Upper lobe of left lung (tissue), 6 donors: ENCODE data around the gene CYP51A1. TPM values are rescaled to one million over a fixed set of nuclear protein-coding genes. Genes with fewer than 3 reads are reported as not detected.
"Not testable (repeated sequence)": the region's sequence is repeated elsewhere in the genome, so short reads cannot be mapped to it uniquely, and the experiment has no call there.

Source experiments
- ATAC-seq, 2 donors: fragments of 200-7000 bp; cut with Tn5 transposase; one replicate each; pipeline ENCODE4 v1.9.1; 2022; ENCODE audit warnings: mild to moderate bottlenecking in 2 of 2, moderate library complexity in 2 of 2; ENCODE audit not compliant: low FRiP score in 2 of 2
- DNase-seq, 2 donors: peaks; one replicate each; pipeline ENCODE4 v3.0.0-alpha.2; 2019 to 2020
- H3K27ac ChIP-seq, 4 donors: fragments of 200-600 bp; sonication (generic); one replicate each; pipeline ENCODE4 v1.5.1; 2016 to 2019
- H3K27me3 ChIP-seq, 4 donors: fragments of 200-600 bp; sonication (generic); one replicate each; pipeline ENCODE4 v1.5.1; 2017 to 2019
- H3K36me3 ChIP-seq, 4 donors: fragments of 200-600 bp; sonication (generic); one replicate each; pipeline ENCODE4 v1.5.1; 2016 to 2019
- H3K4me1 ChIP-seq, 4 donors: fragments of 200-600 bp; sonication (generic); one replicate each; pipeline ENCODE4 v1.5.1; 2018 to 2019
- H3K4me3 ChIP-seq, 4 donors: fragments of 200-600 bp; sonication (generic); one replicate each; pipeline ENCODE4 v1.5.1; 2017 to 2019; ENCODE audit warnings: mild to moderate bottlenecking in 2 of 4, moderate library complexity in 1 of 4
- H3K9me3 ChIP-seq, 4 donors: fragments of 200-600 bp; sonication (generic); one replicate each; pipeline ENCODE4 v1.5.1; 2018 to 2019
- EP300 ChIP-seq, 4 donors: sonication (generic); formaldehyde crosslinking; IDR thresholded peaks; one replicate each; pipeline ENCODE4 v1.5.1; 2017; ENCODE audit warnings: antibody characterized with exemption in 4 of 4, control low read depth in 2 of 4
- POLR2A ChIP-seq, 4 donors: fragments of 450-650 bp; IDR thresholded peaks; one replicate each; pipeline ENCODE4 v1.5.1; 2016 to 2017; ENCODE audit warnings: antibody characterized with exemption in 4 of 4, mild to moderate bottlenecking in 2 of 4
- POLR2AphosphoS5 ChIP-seq, 2 donors: sonication (generic); formaldehyde crosslinking; IDR thresholded peaks; one replicate each; pipeline ENCODE4 v1.5.1; 2017; ENCODE audit warnings: antibody characterized with exemption in 2 of 2
- WGBS, 2 donors: methylation state at CpG; one replicate each; pipeline ENCODE4 v1.1.5; 2017 to 2018; 5-methylcytosine and 5-hydroxymethylcytosine counted together
- total RNA-seq, 6 donors: library from RNA; depleted of rRNA in 4 of 6; stranded (reverse); fragments of >200 nt in 4 of 6; gene quantifications; one replicate each; pipeline versions ENCODE4 v1.1.0 to v1.2.1, GENCODE V29; 2016 to 2021
- TF ChIP-seq, protein P1 (sequence below), 6 experiments: fragments of 450-650 bp in 4 of 6; fragments of 200-600 bp in 2 of 6; sonication (generic) in 2 of 6; IDR thresholded peaks; one replicate each; pipeline ENCODE4 v1.5.1; 2016 to 2019; ENCODE audit warnings: antibody characterized with exemption in 6 of 6
- donor health status: DM: no; HTN: no; CAD: no; lungs with moderate emphysema.
- donor health status: DM: no; HTN: yes; CAD: no; lungs with severe emphysema.

Gene CYP51A1
- total RNA-seq, 6 donors from 2014 or later = 26.2 to 213 (median 148) TPM

DNA sequence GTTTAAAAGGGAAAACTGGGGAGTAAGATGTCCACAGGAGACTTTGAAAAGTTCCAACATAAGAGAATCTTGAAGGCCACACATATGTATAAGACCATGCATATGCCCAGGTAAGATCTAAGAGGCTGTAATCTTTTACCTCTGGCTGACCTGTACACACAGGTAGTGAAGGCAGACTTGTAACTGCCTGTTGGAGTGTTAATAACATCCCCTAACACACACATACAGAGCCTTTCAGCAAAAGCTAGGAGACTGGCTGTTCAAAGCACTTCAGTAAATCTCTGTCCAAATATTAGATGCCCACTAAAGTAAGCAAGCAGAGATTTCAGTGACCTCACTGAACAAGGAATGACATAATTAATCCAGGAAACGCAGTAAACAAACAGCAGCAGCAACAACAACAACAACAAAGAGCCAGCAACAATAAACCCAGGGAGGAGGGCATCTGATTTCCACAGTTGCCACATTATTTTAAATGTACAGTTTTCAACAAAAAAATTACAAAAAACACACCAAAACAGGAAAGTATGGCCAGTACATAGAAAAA is 15.0 kb downstream of the CYP51A1 start:
- Histone ChIP-seq H3K27ac (no peak overlapping the region), H3K9me3 (no peaks in the 10 kb centered on the region), H3K4me3 (no peak overlapping the region), H3K36me3 (peaks cover 0 to 75% (median 31%) of the 10 kb centered on the region in 4 donors), H3K27me3 (no peaks in the 10 kb centered on the region), H3K4me1 (peaks cover 0 to 14% (median 0%) of the 10 kb centered on the region in 4 donors)
- no peak for TF ChIP-seq POLR2A (IDR thresholded peaks at IDR 0.05)
- TF ChIP-seq POLR2AphosphoS5 (IDR thresholded peaks at IDR 0.05) = no peak
- DNase-seq = no peak
- ATAC-seq = no peak
- WGBS, 2 donors = 68 to 78% methylated on average over 1 of the region's 1 CpG

DNA sequence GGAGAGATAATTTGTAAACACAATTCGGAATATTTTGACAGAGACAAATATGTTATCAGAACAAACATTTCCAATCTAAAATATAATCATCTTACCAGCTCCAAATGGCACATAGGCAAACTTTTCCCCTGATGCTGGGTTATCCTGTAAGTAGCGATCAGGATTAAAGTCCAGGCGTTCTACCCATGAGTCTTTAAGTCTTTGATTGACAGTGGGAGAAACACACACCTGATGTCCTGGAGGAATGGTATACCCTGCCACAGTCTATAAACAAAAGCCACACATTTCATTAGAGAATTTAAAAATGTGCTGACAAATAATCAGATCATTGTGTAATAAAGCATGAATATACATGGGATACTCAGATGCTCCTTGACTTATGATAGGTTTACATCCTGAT is 17.3 kb downstream of the CYP51A1 start:
- H3K27ac ChIP-seq = no peak overlapping the region
- H3K4me3 ChIP-seq = no peak overlapping the region
- H3K36me3 ChIP-seq = peaks cover 2 to 62% (median 14%) of the 10 kb centered on the region in 4 donors
- TF ChIP-seq, protein P1, sequence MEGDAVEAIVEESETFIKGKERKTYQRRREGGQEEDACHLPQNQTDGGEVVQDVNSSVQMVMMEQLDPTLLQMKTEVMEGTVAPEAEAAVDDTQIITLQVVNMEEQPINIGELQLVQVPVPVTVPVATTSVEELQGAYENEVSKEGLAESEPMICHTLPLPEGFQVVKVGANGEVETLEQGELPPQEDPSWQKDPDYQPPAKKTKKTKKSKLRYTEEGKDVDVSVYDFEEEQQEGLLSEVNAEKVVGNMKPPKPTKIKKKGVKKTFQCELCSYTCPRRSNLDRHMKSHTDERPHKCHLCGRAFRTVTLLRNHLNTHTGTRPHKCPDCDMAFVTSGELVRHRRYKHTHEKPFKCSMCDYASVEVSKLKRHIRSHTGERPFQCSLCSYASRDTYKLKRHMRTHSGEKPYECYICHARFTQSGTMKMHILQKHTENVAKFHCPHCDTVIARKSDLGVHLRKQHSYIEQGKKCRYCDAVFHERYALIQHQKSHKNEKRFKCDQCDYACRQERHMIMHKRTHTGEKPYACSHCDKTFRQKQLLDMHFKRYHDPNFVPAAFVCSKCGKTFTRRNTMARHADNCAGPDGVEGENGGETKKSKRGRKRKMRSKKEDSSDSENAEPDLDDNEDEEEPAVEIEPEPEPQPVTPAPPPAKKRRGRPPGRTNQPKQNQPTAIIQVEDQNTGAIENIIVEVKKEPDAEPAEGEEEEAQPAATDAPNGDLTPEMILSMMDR (IDR thresholded peaks at IDR 0.05) = no peak
- TF ChIP-seq POLR2A (IDR thresholded peaks at IDR 0.05) (no peak), POLR2AphosphoS5 (IDR thresholded peaks at IDR 0.05) (no peak), EP300 (IDR thresholded peaks at IDR 0.05) (no peak)
- H3K9me3 ChIP-seq = no peaks in the 10 kb centered on the region
- DNase-seq (no peak), ATAC-seq (no peak)
- H3K4me1 ChIP-seq = peaks cover 0 to 14% (median 0%) of the 10 kb centered on the region in 4 donors
- no peaks in the 10 kb centered on the region for H3K27me3 ChIP-seq
- WGBS, 2 donors = 94 to 95% methylated on average over 3 of the region's 3 CpGs

- peaks cover 2 to 61% (median 18%) of the 10 kb centered on the region in 4 donors for H3K36me3 ChIP-seq
- H3K27me3 ChIP-seq = no peaks in the 10 kb centered on the region
- H3K27ac ChIP-seq = no peak overlapping the region
- H3K4me3 ChIP-seq = no peak overlapping the region
- TF ChIP-seq POLR2AphosphoS5 (IDR thresholded peaks at IDR 0.05) = no peak
- TF ChIP-seq EP300 (IDR thresholded peaks at IDR 0.05) = no peak
- TF ChIP-seq, protein P1 (IDR thresholded peaks at IDR 0.05) = no peak
- TF ChIP-seq POLR2A (IDR thresholded peaks at IDR 0.05) = no peak
- no peak for DNase-seq
- H3K4me1 ChIP-seq = peaks cover 0 to 14% (median 0%) of the 10 kb centered on the region in 4 donors
- ATAC-seq = no peak
- WGBS, 2 donors = 98 to 99% methylated on average over 5 of the region's 5 CpGs
- no peaks in the 10 kb centered on the region for H3K9me3 ChIP-seq
Measured at GRCh38 chr7:92115821-92116220, 18.5 kb downstream of the CYP51A1 start.

GRCh38 chr7:92110857-92111256 is 23.4 kb downstream of the CYP51A1 start:
- TF ChIP-seq POLR2A (IDR thresholded peaks at IDR 0.05) = no peak
- TF ChIP-seq POLR2AphosphoS5 (IDR thresholded peaks at IDR 0.05) = no peak
- TF ChIP-seq, protein P1 (IDR thresholded peaks at IDR 0.05) = no peak
- no peak for TF ChIP-seq EP300 (IDR thresholded peaks at IDR 0.05)
- Histone ChIP-seq H3K27me3 (no peaks in the 10 kb centered on the region), H3K9me3 (no peaks in the 10 kb centered on the region), H3K4me1 (no peaks in the 10 kb centered on the region), H3K4me3 (no peak overlapping the region), H3K27ac (no peak overlapping the region), H3K36me3 (peaks cover 2 to 82% (median 23%) of the 10 kb centered on the region in 4 donors)
- 92 to 95% methylated on average over 2 of the region's 2 CpGs for WGBS, 2 donors
- DNase-seq = no peak
- no peak for ATAC-seq

DNA sequence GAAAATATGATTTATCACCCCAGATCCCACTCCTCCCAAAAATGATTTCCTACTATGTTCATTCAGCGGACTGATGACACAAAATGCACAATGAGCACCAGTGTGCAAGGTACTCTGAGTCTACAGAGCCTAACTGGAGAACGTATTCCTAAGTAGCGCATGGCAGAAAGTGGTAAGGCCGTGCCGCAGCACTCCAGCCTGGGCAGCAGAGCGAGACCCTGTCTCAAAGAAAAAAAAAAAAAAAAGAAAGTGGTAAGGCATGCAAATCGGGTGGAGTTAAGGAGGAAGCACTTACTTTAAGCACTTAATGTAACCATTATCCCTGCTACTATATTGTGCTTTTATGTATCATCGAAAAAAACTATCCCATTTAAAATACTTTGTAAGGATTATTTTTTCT is 25.5 kb downstream of the CYP51A1 start:
- WGBS, 2 donors = 93 to 94% methylated on average over 8 of the region's 8 CpGs
- DNase-seq (no peak), ATAC-seq (no peak)
- Histone ChIP-seq H3K4me3 (no peak overlapping the region), H3K36me3 (peaks cover 1 to 79% (median 23%) of the 10 kb centered on the region in 4 donors), H3K9me3 (no peaks in the 10 kb centered on the region), H3K4me1 (no peaks in the 10 kb centered on the region), H3K27me3 (no peaks in the 10 kb centered on the region), H3K27ac (no peak overlapping the region)
- TF ChIP-seq EP300 (IDR thresholded peaks at IDR 0.05) = no peak
- TF ChIP-seq, protein P1 (IDR thresholded peaks at IDR 0.05) = no peak
- no peak for TF ChIP-seq POLR2AphosphoS5 (IDR thresholded peaks at IDR 0.05)
- TF ChIP-seq POLR2A (IDR thresholded peaks at IDR 0.05) = no peak

DNA sequence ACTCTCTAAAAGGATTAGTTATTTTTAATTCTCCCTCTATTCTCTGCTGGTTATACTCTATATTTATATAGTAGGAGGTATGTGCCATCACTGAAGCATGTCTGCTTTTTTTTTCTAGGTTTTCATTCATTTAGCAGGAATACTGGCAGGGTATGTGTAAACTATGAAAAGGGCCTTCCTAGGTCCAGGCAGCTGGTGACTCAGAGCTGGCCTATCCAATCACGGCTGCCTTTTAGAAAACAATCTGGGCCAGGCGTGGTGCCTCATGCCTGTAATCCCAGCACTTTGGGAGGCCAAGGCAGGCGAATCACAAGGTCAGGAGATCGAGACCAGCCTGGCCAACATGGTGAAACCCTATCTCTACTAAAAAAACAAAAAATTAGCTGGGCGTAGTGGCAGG is 31.4 kb downstream of the CYP51A1 start:
- not testable (repeated sequence) for ATAC-seq, DNase-seq, H3K4me1 ChIP-seq, H3K27me3 ChIP-seq, H3K9me3 ChIP-seq, H3K4me3 ChIP-seq, H3K27ac ChIP-seq
- peaks cover 20 to 91% (median 53%) of the 10 kb centered on the region in 4 donors for H3K36me3 ChIP-seq
- WGBS, 2 donors = 98% methylated on average over 5 of the region's 5 CpGs
